ENCODE results near the gene HOXD3.

DNA sequence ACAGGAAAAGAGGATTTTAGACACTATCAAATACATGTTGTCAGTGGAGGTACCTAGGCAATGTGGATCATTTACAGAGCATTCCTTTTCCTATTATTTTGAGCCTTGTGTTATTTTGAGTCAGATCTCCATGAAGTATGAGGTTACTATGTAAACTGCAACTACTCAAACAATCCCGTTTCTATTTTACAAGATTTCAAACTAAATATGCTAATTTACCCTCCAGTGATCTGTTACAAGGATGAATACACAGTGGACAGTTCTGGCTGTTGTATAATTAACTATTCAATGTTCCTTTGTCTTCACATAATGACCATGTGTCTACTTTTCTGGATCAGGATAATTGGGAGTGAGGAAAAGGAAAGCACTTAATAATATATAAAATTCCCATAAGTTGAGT, 35.9 kb downstream of the HOXD3 start:
- TF ChIP-seq, protein P1, sequence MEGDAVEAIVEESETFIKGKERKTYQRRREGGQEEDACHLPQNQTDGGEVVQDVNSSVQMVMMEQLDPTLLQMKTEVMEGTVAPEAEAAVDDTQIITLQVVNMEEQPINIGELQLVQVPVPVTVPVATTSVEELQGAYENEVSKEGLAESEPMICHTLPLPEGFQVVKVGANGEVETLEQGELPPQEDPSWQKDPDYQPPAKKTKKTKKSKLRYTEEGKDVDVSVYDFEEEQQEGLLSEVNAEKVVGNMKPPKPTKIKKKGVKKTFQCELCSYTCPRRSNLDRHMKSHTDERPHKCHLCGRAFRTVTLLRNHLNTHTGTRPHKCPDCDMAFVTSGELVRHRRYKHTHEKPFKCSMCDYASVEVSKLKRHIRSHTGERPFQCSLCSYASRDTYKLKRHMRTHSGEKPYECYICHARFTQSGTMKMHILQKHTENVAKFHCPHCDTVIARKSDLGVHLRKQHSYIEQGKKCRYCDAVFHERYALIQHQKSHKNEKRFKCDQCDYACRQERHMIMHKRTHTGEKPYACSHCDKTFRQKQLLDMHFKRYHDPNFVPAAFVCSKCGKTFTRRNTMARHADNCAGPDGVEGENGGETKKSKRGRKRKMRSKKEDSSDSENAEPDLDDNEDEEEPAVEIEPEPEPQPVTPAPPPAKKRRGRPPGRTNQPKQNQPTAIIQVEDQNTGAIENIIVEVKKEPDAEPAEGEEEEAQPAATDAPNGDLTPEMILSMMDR (IDR thresholded peaks at IDR 0.05; ENCODE audit: low read depth, low read length, poor library complexity, severe bottlenecking), result no peak
- no peak for TF ChIP-seq EZH2phosphoT487 (IDR thresholded peaks at IDR 0.05; ENCODE audit: borderline replicate concordance, low read length)

Data from DOHH2 (cell line).